ENCODE measurements around the gene QRICH2.

QRICH2 gene

DNA sequence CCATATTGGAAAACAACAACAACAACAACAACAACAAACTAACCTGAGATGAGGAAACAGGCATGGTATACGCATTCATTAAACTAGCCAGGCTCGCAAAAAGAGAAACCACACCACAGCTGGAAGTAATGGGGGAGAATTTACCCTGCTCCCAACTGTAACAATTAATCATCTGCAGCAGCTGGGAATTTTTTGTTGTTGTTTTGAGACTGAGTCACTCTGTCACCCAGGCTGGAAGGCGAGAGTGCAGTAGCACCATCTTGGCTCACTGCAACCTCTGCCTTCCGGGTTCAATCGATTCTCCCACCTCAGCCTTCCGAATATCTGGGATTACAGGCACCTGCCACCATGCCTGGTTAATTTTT, 29.3 kb upstream of the QRICH2 start:
- DNase-seq (ENCODE audit: low read depth): peak; percentile 74
- TF ChIP-seq, protein P1, sequence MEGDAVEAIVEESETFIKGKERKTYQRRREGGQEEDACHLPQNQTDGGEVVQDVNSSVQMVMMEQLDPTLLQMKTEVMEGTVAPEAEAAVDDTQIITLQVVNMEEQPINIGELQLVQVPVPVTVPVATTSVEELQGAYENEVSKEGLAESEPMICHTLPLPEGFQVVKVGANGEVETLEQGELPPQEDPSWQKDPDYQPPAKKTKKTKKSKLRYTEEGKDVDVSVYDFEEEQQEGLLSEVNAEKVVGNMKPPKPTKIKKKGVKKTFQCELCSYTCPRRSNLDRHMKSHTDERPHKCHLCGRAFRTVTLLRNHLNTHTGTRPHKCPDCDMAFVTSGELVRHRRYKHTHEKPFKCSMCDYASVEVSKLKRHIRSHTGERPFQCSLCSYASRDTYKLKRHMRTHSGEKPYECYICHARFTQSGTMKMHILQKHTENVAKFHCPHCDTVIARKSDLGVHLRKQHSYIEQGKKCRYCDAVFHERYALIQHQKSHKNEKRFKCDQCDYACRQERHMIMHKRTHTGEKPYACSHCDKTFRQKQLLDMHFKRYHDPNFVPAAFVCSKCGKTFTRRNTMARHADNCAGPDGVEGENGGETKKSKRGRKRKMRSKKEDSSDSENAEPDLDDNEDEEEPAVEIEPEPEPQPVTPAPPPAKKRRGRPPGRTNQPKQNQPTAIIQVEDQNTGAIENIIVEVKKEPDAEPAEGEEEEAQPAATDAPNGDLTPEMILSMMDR (conservative IDR thresholded peaks at IDR 0.05; ENCODE audit: low read length): no peak
- H3K4me3 ChIP-seq (ENCODE audit: low read length): no peak overlapping the region

DNA sequence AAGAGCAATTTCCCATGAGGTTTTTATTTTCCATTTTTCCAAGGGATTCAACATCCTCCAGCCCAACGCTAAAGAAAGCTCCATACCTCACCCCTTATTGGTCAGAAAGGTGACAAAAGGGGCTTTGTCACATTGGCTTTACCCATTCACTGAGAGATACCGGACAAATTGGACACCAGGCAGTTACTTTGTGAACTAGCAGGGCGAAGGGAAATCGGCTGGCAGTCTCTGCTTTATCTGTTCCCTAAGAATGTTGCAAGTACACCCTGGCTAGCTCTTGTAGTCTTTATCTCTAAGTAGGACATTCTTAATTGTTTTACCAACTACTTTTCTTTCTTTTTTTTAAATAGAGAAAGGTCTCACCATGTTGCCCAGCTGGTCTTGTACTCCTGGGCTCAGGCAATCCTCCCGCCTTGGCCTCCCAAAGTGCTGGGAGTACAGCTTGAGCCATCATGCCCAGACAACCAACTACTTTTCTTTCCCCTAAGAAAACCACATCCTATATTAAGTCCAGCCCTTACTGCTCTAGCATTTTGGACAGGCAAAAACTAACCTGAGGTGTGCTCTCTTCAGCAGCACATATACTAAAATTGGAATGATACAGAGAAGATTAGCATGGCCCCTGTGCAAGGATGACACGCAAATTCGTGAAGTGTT, 28.8 kb upstream of the QRICH2 start:
- peak; percentile 31 for DNase-seq (ENCODE audit: low read depth)
- TF ChIP-seq, protein P1 (conservative IDR thresholded peaks at IDR 0.05; ENCODE audit: low read length): no peak
- H3K4me3 ChIP-seq (ENCODE audit: low read length): no peak overlapping the region

DNA sequence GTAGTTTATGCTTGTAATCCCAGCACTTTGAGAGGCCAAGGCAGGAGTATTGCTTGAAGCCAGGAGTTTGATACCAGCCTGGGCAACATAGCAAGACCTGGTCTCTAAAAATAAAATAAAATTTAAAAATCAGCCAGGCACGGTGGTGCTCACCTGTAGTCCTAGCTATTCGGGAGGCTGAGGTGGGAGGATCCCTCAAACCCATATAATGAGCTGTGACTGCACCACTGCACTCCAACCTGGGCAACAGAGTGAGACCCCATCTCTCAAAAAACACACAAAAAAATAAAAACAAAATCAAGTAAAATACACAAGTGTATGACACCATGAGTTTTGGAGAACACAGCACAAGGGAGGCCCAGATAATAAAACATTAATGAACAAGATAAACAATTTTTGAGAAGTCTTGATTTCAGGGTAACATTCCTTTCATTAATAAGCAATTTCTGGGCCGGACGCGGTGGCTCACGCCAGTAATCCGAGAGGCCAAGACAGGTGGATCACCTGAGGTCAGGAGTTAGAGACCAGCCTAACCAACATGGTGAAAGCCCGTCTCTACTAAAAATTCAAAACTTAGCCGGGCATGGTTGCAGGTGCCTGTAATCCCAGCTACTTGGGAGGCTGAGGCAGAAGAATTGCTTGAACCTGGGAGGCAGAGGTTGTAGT, 27.8 kb upstream of the QRICH2 start:
- TF ChIP-seq, protein P1 (conservative IDR thresholded peaks at IDR 0.05; ENCODE audit: low read length): no peak
- H3K4me3 ChIP-seq (ENCODE audit: low read length): no peak overlapping the region
- DNase-seq (ENCODE audit: low read depth): no peak

DNA sequence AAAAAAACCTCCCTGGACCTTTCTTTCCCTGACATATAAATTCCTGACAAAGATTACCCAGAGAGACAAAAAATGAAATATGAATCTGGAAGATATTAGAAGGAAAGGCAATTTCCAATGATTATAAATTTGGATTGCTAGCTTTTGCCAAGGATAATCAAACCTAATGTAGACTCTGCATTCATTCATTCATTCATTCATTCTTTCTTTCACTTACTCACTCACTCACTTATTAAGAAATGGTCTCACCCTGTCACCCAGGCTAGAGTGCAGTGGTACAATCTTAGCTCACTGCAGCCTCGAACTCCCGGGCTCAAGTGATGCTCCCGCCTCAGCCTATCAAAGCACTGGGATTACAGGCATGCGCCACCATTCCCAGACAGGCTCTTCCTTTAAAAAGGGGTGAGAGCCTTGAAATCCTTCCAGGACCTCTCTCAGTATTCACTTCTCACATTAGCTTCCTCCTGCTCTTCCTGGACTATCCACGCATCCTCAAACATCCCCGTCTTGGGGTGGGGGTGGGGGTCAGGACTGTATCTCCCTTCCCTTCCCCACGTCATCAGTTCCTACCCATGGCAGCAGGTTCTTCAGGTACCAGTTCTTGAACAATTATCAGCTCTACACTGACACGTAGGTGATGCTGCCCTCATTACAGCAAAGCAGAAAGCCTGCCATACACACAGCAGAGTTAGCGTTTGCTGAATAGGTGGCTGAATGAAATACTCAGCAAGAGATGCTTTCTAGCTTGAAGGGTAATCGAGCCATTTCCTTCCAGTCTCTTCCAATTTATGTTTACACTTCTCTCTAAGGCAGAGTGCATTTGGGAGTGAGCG, 25.8 kb upstream of the QRICH2 start:
- TF ChIP-seq, protein P1 (conservative IDR thresholded peaks at IDR 0.05; ENCODE audit: low read length): no peak
- no peak overlapping the region for H3K4me3 ChIP-seq (ENCODE audit: low read length)
- DNase-seq (ENCODE audit: low read depth): no peak

DNA sequence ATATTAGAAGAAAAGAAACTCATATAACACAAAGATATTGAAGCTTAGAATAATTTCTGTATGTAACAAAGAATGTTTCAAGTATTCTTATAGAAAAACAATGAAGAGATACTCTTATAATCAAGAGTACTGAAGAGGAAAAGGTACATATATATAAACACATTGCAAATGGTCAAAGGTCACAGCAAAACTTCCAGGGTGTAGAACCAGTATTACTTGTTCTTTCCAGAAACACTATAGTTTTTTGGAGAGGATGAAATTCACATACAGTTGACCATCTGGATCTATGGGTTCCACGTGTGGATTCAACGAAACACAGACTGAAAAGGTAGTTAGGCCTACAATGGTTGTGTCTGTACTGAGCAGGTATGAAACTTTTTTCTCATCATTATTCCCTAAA, 23.0 kb upstream of the QRICH2 start:
- DNase-seq (ENCODE audit: low read depth): no peak
- no peak overlapping the region for H3K4me3 ChIP-seq (ENCODE audit: low read length)
- TF ChIP-seq, protein P1 (conservative IDR thresholded peaks at IDR 0.05; ENCODE audit: low read length): no peak

DNA sequence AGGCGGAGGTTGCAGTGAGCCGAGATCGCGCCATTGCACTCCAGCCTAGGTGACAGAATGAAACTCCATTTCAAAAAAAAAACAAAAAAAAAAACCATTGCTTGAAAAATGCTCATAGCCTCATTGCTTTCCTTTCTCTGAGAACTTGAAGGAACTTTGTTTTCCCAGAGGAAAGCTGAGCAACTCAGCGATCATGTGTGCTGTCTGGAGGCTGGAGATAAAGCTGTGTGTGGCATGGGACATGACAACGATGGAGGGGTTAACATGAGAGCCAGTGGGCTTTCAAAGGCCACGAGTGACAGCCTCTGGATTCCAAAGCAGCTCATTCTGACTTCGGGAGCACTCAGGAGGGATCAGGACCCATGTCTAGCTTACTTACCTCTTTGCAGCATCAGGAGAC, 21.6 kb upstream of the QRICH2 start:
- no peak overlapping the region for H3K4me3 ChIP-seq (ENCODE audit: low read length)
- TF ChIP-seq, protein P1 (conservative IDR thresholded peaks at IDR 0.05; ENCODE audit: low read length): no peak
- DNase-seq (ENCODE audit: low read depth): no peak
